Uterus (tissue), 4 donors: ENCODE results near the gene LNPEP. TPM values are rescaled to one million over a fixed set of nuclear protein-coding genes. Genes with fewer than 3 reads are reported as not detected.

Experiments
- DNase-seq, 2 donors: peaks; one replicate each; pipeline ENCODE4 v3.0.0-alpha.2; 2019 to 2020
- H3K27ac ChIP-seq, 2 donors: fragments of 200-600 bp; sonication (generic); 1 replicate in 1 of 2; 2 replicates in 1 of 2; pipeline ENCODE4 v1.5.1; 2016 to 2018
- H3K27me3 ChIP-seq, 2 donors: fragments of 200-600 bp; sonication (generic); one replicate each; pipeline ENCODE4 v1.5.1; 2018 to 2019; ENCODE audit warnings: control low read depth in 1 of 2
- H3K36me3 ChIP-seq, 2 donors: fragments of 200-600 bp; sonication (generic); one replicate each; pipeline ENCODE4 v1.5.1; 2019; ENCODE audit warnings: control low read depth in 1 of 2
- H3K4me1 ChIP-seq, 2 donors: fragments of 200-600 bp; sonication (generic); one replicate each; pipeline ENCODE4 v1.5.1; 2018 to 2019; ENCODE audit warnings: control low read depth in 1 of 2
- H3K4me3 ChIP-seq, 2 donors: fragments of 200-600 bp; sonication (generic); 1 replicate in 1 of 2; 2 replicates in 1 of 2; pipeline ENCODE4 v1.5.1; 2018 to 2019; ENCODE audit warnings: mild to moderate bottlenecking in 1 of 2
- H3K9me3 ChIP-seq, 2 donors: fragments of 200-600 bp; sonication (generic); one replicate each; pipeline ENCODE4 v1.5.1; 2019; ENCODE audit warnings: control low read depth in 1 of 2
- CTCF ChIP-seq, 4 experiments: fragments of 200-600 bp in 2 of 4; fragments of 450-650 bp in 2 of 4; sonication (generic) in 2 of 4; IDR thresholded peaks; one replicate each; pipeline ENCODE4 v1.5.1; 2016 to 2019; ENCODE audit warnings: antibody characterized with exemption in 4 of 4, mild to moderate bottlenecking in 2 of 4, moderate library complexity in 1 of 4
- POLR2A ChIP-seq, 2 donors: fragments of 450-650 bp; IDR thresholded peaks; one replicate each; pipeline ENCODE4 v1.6.1; 2016; ENCODE audit warnings: antibody characterized with exemption in 2 of 2, mild to moderate bottlenecking in 1 of 2, moderate library complexity in 1 of 2
- intact Hi-C: fragments of 100-400 bp; cut with DNase I; formaldehyde crosslinking; loops from one replicate; pipeline ENCODE4 v1.15.1; 2023; ENCODE audit warnings: low total_unique reads
- total RNA-seq, 4 donors: library from RNA; depleted of rRNA in 3 of 4; stranded (reverse); fragments of >200 nt in 3 of 4; gene quantifications; one replicate each; pipeline versions ENCODE4 v1.1.0 to v1.2.4, GENCODE V29; 2014 to 2023
- donor health status: DM: yes; HTN: yes; CAD: no.

LNPEP gene
- 10 to 100 TPM; 32.5 to 93.9 (median 51.1) TPM for total RNA-seq

GRCh38 chr5:96935559-96936430 is at the start of gene LNPEP:
Gene LNPEP, plus strand, starts transcription at chr5:96936080. Its CDS starts 76 bp downstream, at chr5:96936156.
- intact Hi-C loops = no loop called here
- H3K27ac ChIP-seq = peak within 1 kb of the TSS; percentile 97 to 98
- H3K4me3 ChIP-seq = peak within 1 kb of the TSS; percentile 93 to 99
- no peaks in the 10 kb centered on the region for H3K9me3 ChIP-seq
- H3K27me3 ChIP-seq = no peaks in the 10 kb centered on the region
- DNase-seq = peak; percentile 94 to 97
- H3K4me1 ChIP-seq = peaks cover 0 to 4% of the 10 kb centered on the region in 2 donors
- H3K36me3 ChIP-seq = no peaks in the 10 kb centered on the region
- TF ChIP-seq POLR2A (IDR thresholded peaks at IDR 0.05) (peak in 1 of 2 donors; percentile 83), CTCF (IDR thresholded peaks at IDR 0.05) (peak in 1 of 4 experiments; percentile 57)

- Histone ChIP-seq H3K36me3 (no peaks in the 10 kb centered on the region), H3K4me3 (no peak overlapping the region), H3K27ac (no peak overlapping the region), H3K27me3 (no peaks in the 10 kb centered on the region), H3K9me3 (no peaks in the 10 kb centered on the region), H3K4me1 (no peaks in the 10 kb centered on the region)
- TF ChIP-seq CTCF (IDR thresholded peaks at IDR 0.05) (no peak), POLR2A (IDR thresholded peaks at IDR 0.05) (no peak)
- intact Hi-C loops = no loop called here
- DNase-seq = no peak
Observed at GRCh38 chr5:96893342-96893741, 42.5 kb upstream of the LNPEP start.

- intact Hi-C loops = no loop called here
Observed at GRCh38 chr5:96896276-96896675, 39.6 kb upstream of the LNPEP start.

GRCh38 chr5:96896806-96897205 is 39.1 kb upstream of the LNPEP start:
- no peak overlapping the region for H3K4me3 ChIP-seq
- H3K4me1 ChIP-seq = no peaks in the 10 kb centered on the region
- H3K36me3 ChIP-seq = no peaks in the 10 kb centered on the region
- H3K27ac ChIP-seq = no peak overlapping the region
- no peaks in the 10 kb centered on the region for H3K27me3 ChIP-seq
- no peaks in the 10 kb centered on the region for H3K9me3 ChIP-seq
- TF ChIP-seq CTCF (IDR thresholded peaks at IDR 0.05) (no peak), POLR2A (IDR thresholded peaks at IDR 0.05) (no peak)
- no peak for DNase-seq
- intact Hi-C loops = no loop called here

More at GRCh38 chr5:96896276-96896675, 39.6 kb upstream of the LNPEP start:
- H3K36me3 ChIP-seq = no peaks in the 10 kb centered on the region
- H3K27me3 ChIP-seq = no peaks in the 10 kb centered on the region
- no peak for DNase-seq
- H3K27ac ChIP-seq = no peak overlapping the region
- no peak overlapping the region for H3K4me3 ChIP-seq
- H3K9me3 ChIP-seq = no peaks in the 10 kb centered on the region
- TF ChIP-seq CTCF (IDR thresholded peaks at IDR 0.05) (no peak), POLR2A (IDR thresholded peaks at IDR 0.05) (no peak)
- H3K4me1 ChIP-seq = no peaks in the 10 kb centered on the region

GRCh38 chr5:96901384-96901783 is 34.5 kb upstream of the LNPEP start:
- intact Hi-C loops = no loop called here
- no peaks in the 10 kb centered on the region for H3K36me3 ChIP-seq
- H3K27ac ChIP-seq = no peak overlapping the region
- no peaks in the 10 kb centered on the region for H3K27me3 ChIP-seq
- H3K4me3 ChIP-seq = no peak overlapping the region
- DNase-seq = no peak
- no peaks in the 10 kb centered on the region for H3K9me3 ChIP-seq
- H3K4me1 ChIP-seq = no peaks in the 10 kb centered on the region
- TF ChIP-seq CTCF (IDR thresholded peaks at IDR 0.05) (no peak), POLR2A (IDR thresholded peaks at IDR 0.05) (no peak)
